ENCODE data around the gene AK8. TPM values are rescaled to one million over a fixed set of nuclear protein-coding genes. Genes with fewer than 3 reads are reported as not detected.

AK8 gene
- total RNA-seq, 2 experiments from 2014 or later = 0.27 TPM; not detected in 1

- POLR2A ChIA-PET = interaction anchor here (0.7 kb wide), 1 partner anchor 1437 kb away, joined by 3 read pairs; no protein-coding TSS in a partner anchor
- Histone ChIP-seq H3K79me2 (ENCODE audit: insufficient read depth, low read depth, low read length) (no peaks in the 10 kb centered on the region), H3K9me2 (ENCODE audit: insufficient read depth, low read length) (no peaks in the 10 kb centered on the region), H3K4me1 (ENCODE audit: insufficient read depth, low read length, poor library complexity, severe bottlenecking) (no peaks in the 10 kb centered on the region), H3K9me3 (ENCODE audit: low read length) (no peaks in the 10 kb centered on the region), H3K36me3 (ENCODE audit: insufficient read depth, low read length) (peaks cover 91% of the 10 kb centered on the region), H3K27ac (ENCODE audit: low read depth, low read length, poor library complexity, severe bottlenecking) (no peak overlapping the region), H3K4me2 (ENCODE audit: low read length) (no peak overlapping the region), H4K20me1 (ENCODE audit: insufficient read depth, low read length) (no peaks in the 10 kb centered on the region), H2AFZ (ENCODE audit: low read length) (no peak overlapping the region), H3K4me3 (ENCODE audit: low read depth, low read length, poor library complexity, severe bottlenecking) (no peak overlapping the region)
- intact Hi-C loops (cut with micrococcal nuclease; ENCODE audit: unreplicated experiment) = no loop called here
- DNase-seq (ENCODE audit: low spot score) = no peak
- CTCF ChIA-PET (ENCODE audit: unreplicated experiment) = no interaction called here
- TF ChIP-seq EZH2phosphoT487 (IDR thresholded peaks at IDR 0.05; ENCODE audit: borderline replicate concordance, low read depth, low read length) = no peak
- TF ChIP-seq CTCF (conservative IDR thresholded peaks at IDR 0.05; ENCODE audit: low read length) = no peak
- no TSS peak for BruUV-seq (replicated peaks)
Measured at GRCh38 chr9:132923346-132923902, 45.3 kb upstream of the AK8 start.

- Histone ChIP-seq H3K36me3 (ENCODE audit: insufficient read depth, low read length) (peaks cover 85% of the 10 kb centered on the region), H2AFZ (ENCODE audit: low read length) (no peak overlapping the region), H3K9me2 (ENCODE audit: insufficient read depth, low read length) (no peaks in the 10 kb centered on the region), H3K27ac (ENCODE audit: low read depth, low read length, poor library complexity, severe bottlenecking) (no peak overlapping the region), H3K4me1 (ENCODE audit: insufficient read depth, low read length, poor library complexity, severe bottlenecking) (no peaks in the 10 kb centered on the region), H3K9me3 (ENCODE audit: low read length) (no peaks in the 10 kb centered on the region), H3K4me3 (ENCODE audit: low read depth, low read length, poor library complexity, severe bottlenecking) (no peak overlapping the region), H3K79me2 (ENCODE audit: insufficient read depth, low read depth, low read length) (no peaks in the 10 kb centered on the region), H3K4me2 (ENCODE audit: low read length) (no peak overlapping the region), H4K20me1 (ENCODE audit: insufficient read depth, low read length) (no peaks in the 10 kb centered on the region)
- no peak for DNase-seq (ENCODE audit: low spot score)
- no TSS peak for BruUV-seq (replicated peaks)
- intact Hi-C loops (cut with micrococcal nuclease; ENCODE audit: unreplicated experiment) = no loop called here
- ChIA-PET CTCF (ENCODE audit: unreplicated experiment) (no interaction called here), POLR2A (no interaction called here)
- TF ChIP-seq CTCF (conservative IDR thresholded peaks at IDR 0.05; ENCODE audit: low read length) (no peak), EZH2phosphoT487 (IDR thresholded peaks at IDR 0.05; ENCODE audit: borderline replicate concordance, low read depth, low read length) (no peak)
Measured at GRCh38 chr9:132919614-132920268, 41.7 kb upstream of the AK8 start.

DNA sequence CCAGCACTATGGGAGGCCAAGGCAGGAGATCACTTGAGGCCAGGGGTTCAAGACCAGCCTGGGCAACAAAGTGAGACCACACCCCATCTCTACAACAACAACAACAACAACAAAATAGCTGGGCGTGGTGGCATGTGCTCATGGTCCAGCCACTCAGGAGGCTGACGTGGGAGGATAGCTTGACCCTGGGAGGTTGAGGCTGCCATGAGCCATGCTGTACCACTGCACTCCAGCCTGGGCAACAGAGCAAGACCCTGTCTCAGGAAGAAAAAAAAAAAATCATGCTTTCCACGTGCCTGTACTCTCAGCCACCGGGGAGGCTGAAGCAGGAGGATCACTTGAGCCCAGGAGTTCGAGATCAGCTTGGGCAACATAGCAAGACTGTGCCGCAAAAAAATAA, 36.8 kb upstream of the AK8 start:
- no peak for DNase-seq (ENCODE audit: low spot score)
- Histone ChIP-seq H3K4me3 (ENCODE audit: low read depth, low read length, poor library complexity, severe bottlenecking) (no peak overlapping the region), H3K4me1 (ENCODE audit: insufficient read depth, low read length, poor library complexity, severe bottlenecking) (no peaks in the 10 kb centered on the region), H3K27ac (ENCODE audit: low read depth, low read length, poor library complexity, severe bottlenecking) (no peak overlapping the region), H3K36me3 (ENCODE audit: insufficient read depth, low read length) (peaks cover 68% of the 10 kb centered on the region), H3K9me3 (ENCODE audit: low read length) (no peaks in the 10 kb centered on the region), H3K4me2 (ENCODE audit: low read length) (no peak overlapping the region), H2AFZ (ENCODE audit: low read length) (no peak overlapping the region), H3K9me2 (ENCODE audit: insufficient read depth, low read length) (no peaks in the 10 kb centered on the region), H4K20me1 (ENCODE audit: insufficient read depth, low read length) (no peaks in the 10 kb centered on the region), H3K79me2 (ENCODE audit: insufficient read depth, low read depth, low read length) (no peaks in the 10 kb centered on the region)
- intact Hi-C loops (cut with micrococcal nuclease; ENCODE audit: unreplicated experiment) = no loop called here
- TF ChIP-seq EZH2phosphoT487 (IDR thresholded peaks at IDR 0.05; ENCODE audit: borderline replicate concordance, low read depth, low read length) (no peak), CTCF (conservative IDR thresholded peaks at IDR 0.05; ENCODE audit: low read length) (no peak)
- CTCF ChIA-PET (ENCODE audit: unreplicated experiment) = no interaction called here
- no TSS peak for BruUV-seq (replicated peaks)
- POLR2A ChIA-PET = interaction anchor here (0.6 to 0.7 kb wide), 2 partner anchors 32 to 229 kb away, joined by 3 read pairs; no protein-coding TSS in a partner anchor

Data from OCI-LY7 (cell line).